HEK293 (cell line): ENCODE results near the gene ANO2.

Source experiments
- CTCF ChIA-PET: fragments of 350-600 bp; formaldehyde crosslinking; extraction: SDS; loops from one replicate; lab custom pipeline; 2021; ENCODE audit warnings: antibody characterized with exemption; lab: Yijun Ruan, JAX
- POLR2A ChIA-PET: fragments of 300-600 bp; formaldehyde crosslinking; extraction: SDS; loops from one replicate; lab custom pipeline; 2020; ENCODE audit warnings: antibody characterized with exemption, inconsistent platforms; lab: Yijun Ruan, JAX
- H3K27ac ChIP-seq: fragments of 200-500 bp; sonication (Bioruptor generic); 2 replicates; pipeline ENCODE4 v1.5.1; 2014; ENCODE audit warnings: low read depth, low read length, control low read depth, inconsistent platforms; ENCODE audit errors: extremely low read depth
- H3K36me3 ChIP-seq, 2 experiments: fragments of 200-500 bp in 1 of 2; sonication (Bioruptor generic) in 1 of 2; 1 replicate in 1 of 2; 2 replicates in 1 of 2; pipeline ENCODE4 v1.5.1; 2014 to 2017; ENCODE audit warnings: inconsistent platforms in 2 of 2, low read length in 2 of 2; ENCODE audit not compliant: control insufficient read depth in 2 of 2, insufficient read depth in 1 of 2
- H3K4me1 ChIP-seq: fragments of 200-500 bp; sonication (Bioruptor generic); 2 replicates; pipeline ENCODE4 v1.5.1; 2014; ENCODE audit warnings: mild to moderate bottlenecking, low read length, inconsistent platforms; ENCODE audit not compliant: control insufficient read depth, insufficient read depth
- H3K4me3 ChIP-seq: 2 replicates; pipeline ENCODE4 v1.5.1; 2011; ENCODE audit warnings: low read depth, mild to moderate bottlenecking, control low read depth, low read length, moderate library complexity
- H3K9me3 ChIP-seq: fragments of 200-500 bp; sonication (Bioruptor generic); 2 replicates; pipeline ENCODE4 v1.5.1; 2014; ENCODE audit warnings: low read depth, low read length, inconsistent platforms; ENCODE audit not compliant: control insufficient read depth, insufficient read depth
- FEZF1 ChIP-seq: fragments of 450-650 bp; formaldehyde crosslinking; IDR thresholded peaks from 2 replicates; pipeline ENCODE4 v1.5.1; 2016; ENCODE audit warnings: missing biosample characterization, missing genetic modification characterization
- KLF9 ChIP-seq: fragments of 450-650 bp; formaldehyde crosslinking; IDR thresholded peaks from 2 replicates; pipeline ENCODE4 v1.5.1; 2016; ENCODE audit warnings: missing biosample characterization, missing genetic modification characterization, low read depth
- PRDM6 ChIP-seq: fragments of 450-650 bp; formaldehyde crosslinking; IDR thresholded peaks from 2 replicates; pipeline ENCODE4 v1.5.1; 2017; ENCODE audit warnings: missing biosample characterization, missing genetic modification characterization
- SCRT1 ChIP-seq: fragments of 450-650 bp; formaldehyde crosslinking; IDR thresholded peaks from 2 replicates; pipeline ENCODE4 v1.5.1; 2016; ENCODE audit warnings: missing biosample characterization, missing genetic modification characterization, borderline replicate concordance
- WT1 ChIP-seq: fragments of 450-650 bp; formaldehyde crosslinking; IDR thresholded peaks from 2 replicates; pipeline ENCODE4 v1.5.1; 2016; ENCODE audit warnings: missing biosample characterization, missing genetic modification characterization
- ZIC2 ChIP-seq: fragments of 450-650 bp; formaldehyde crosslinking; IDR thresholded peaks from 2 replicates; pipeline ENCODE4 v1.5.1; 2016; ENCODE audit warnings: missing biosample characterization, missing genetic modification characterization
- ZNF148 ChIP-seq: fragments of 450-650 bp; formaldehyde crosslinking; IDR thresholded peaks from 2 replicates; pipeline ENCODE4 v1.5.0; 2017; ENCODE audit warnings: missing biosample characterization, missing genetic modification characterization, borderline replicate concordance
- ZNF404 ChIP-seq: fragments of 450-650 bp; formaldehyde crosslinking; IDR thresholded peaks from 2 replicates; pipeline ENCODE4 v1.5.1; 2017; ENCODE audit warnings: missing biosample characterization, missing genetic modification characterization
- ZNF664 ChIP-seq: fragments of 450-650 bp; formaldehyde crosslinking; IDR thresholded peaks from 2 replicates; pipeline ENCODE4 v1.5.1; 2016; ENCODE audit warnings: missing biosample characterization, missing genetic modification characterization
- ZNF707 ChIP-seq: fragments of 450-650 bp; formaldehyde crosslinking; IDR thresholded peaks from 2 replicates; pipeline ENCODE4 v1.5.1; 2016; ENCODE audit warnings: missing biosample characterization, missing genetic modification characterization
- ZNF830 ChIP-seq: fragments of 450-650 bp; IDR thresholded peaks from 2 replicates; pipeline ENCODE4 v1.5.0; 2018; ENCODE audit warnings: missing biosample characterization, missing genetic modification characterization, low read depth, mild to moderate bottlenecking, moderate library complexity
- ZXDB ChIP-seq: fragments of 450-650 bp; formaldehyde crosslinking; IDR thresholded peaks from 2 replicates; pipeline ENCODE4 v1.5.1; 2016; ENCODE audit warnings: missing biosample characterization, missing genetic modification characterization
- TF ChIP-seq, protein P1 (sequence below): fragments of 450-650 bp; formaldehyde crosslinking; IDR thresholded peaks from 2 replicates; pipeline ENCODE4 v1.5.1; 2016; ENCODE audit warnings: missing biosample characterization, missing genetic modification characterization
- TF ChIP-seq, protein P2 (sequence below): fragments of 450-650 bp; formaldehyde crosslinking; IDR thresholded peaks from 2 replicates; pipeline ENCODE4 v1.5.1; 2016; ENCODE audit warnings: missing biosample characterization, missing genetic modification characterization
- TF ChIP-seq, protein P3 (sequence below): fragments of 450-650 bp; formaldehyde crosslinking; IDR thresholded peaks from 2 replicates; pipeline ENCODE4; 2016; ENCODE audit warnings: missing biosample characterization, missing genetic modification characterization
- TF ChIP-seq, protein P4 (sequence below): fragments of 450-650 bp; formaldehyde crosslinking; IDR thresholded peaks from 2 replicates; pipeline ENCODE4 v1.5.1; 2016; ENCODE audit warnings: missing biosample characterization, missing genetic modification characterization

ANO2 gene

DNA sequence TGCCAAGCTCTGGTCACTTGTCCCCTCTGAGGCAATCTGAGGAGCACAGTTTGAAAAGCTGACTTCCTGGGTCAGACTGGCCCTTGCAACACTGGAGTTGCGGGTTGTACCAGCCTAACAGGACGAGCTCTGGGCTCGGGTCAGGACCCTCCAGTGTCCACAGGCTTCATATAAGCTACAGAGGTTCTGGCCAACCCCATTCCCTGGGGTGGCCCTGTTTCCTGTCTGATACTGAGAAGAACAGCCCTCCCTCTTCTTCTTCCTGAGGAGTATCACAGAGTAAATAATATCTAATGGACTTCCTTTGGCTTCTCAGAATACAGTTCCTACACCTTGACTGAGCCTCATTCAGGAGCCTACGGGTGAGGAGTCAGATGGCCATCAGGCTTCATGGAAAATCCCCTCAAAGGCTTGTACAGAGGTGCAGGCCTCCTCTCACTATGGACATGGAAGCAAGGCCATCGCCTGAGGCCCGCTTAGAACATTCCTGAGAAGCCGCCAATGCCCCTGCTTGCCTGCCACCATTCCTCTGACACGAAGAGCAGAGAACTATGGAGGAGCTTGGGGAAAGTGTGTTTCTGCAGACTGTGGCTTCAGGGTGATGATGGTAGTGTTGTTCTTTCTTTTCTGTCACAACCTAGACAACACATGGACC, 28.5 kb upstream of the ANO2 start:
- Histone ChIP-seq H3K4me1 (no peaks in the 10 kb centered on the region), H3K9me3 (no peaks in the 10 kb centered on the region), H3K36me3 (no peaks in the 10 kb centered on the region), H3K4me3 (no peak overlapping the region), H3K27ac (no peak overlapping the region)
- CTCF ChIA-PET, result interaction anchor here (1.5 to 2.0 kb wide), 3 partner anchors 8 to 66 kb away, joined by 4 to 13 read pairs (median 13); no protein-coding TSS in a partner anchor
- POLR2A ChIA-PET, result no interaction called here
- no peak for TF ChIP-seq ZNF664
- no peak for TF ChIP-seq FEZF1 (tag by site-specific recombination)
- no peak for TF ChIP-seq ZXDB (tag by site-specific recombination)
- TF ChIP-seq PRDM6, result no peak
- TF ChIP-seq, protein P1, sequence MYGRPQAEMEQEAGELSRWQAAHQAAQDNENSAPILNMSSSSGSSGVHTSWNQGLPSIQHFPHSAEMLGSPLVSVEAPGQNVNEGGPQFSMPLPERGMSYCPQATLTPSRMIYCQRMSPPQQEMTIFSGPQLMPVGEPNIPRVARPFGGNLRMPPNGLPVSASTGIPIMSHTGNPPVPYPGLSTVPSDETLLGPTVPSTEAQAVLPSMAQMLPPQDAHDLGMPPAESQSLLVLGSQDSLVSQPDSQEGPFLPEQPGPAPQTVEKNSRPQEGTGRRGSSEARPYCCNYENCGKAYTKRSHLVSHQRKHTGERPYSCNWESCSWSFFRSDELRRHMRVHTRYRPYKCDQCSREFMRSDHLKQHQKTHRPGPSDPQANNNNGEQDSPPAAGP (tag by site-specific recombination), result no peak
- TF ChIP-seq ZNF707 (tag by site-specific recombination), result no peak
- TF ChIP-seq, protein P2, sequence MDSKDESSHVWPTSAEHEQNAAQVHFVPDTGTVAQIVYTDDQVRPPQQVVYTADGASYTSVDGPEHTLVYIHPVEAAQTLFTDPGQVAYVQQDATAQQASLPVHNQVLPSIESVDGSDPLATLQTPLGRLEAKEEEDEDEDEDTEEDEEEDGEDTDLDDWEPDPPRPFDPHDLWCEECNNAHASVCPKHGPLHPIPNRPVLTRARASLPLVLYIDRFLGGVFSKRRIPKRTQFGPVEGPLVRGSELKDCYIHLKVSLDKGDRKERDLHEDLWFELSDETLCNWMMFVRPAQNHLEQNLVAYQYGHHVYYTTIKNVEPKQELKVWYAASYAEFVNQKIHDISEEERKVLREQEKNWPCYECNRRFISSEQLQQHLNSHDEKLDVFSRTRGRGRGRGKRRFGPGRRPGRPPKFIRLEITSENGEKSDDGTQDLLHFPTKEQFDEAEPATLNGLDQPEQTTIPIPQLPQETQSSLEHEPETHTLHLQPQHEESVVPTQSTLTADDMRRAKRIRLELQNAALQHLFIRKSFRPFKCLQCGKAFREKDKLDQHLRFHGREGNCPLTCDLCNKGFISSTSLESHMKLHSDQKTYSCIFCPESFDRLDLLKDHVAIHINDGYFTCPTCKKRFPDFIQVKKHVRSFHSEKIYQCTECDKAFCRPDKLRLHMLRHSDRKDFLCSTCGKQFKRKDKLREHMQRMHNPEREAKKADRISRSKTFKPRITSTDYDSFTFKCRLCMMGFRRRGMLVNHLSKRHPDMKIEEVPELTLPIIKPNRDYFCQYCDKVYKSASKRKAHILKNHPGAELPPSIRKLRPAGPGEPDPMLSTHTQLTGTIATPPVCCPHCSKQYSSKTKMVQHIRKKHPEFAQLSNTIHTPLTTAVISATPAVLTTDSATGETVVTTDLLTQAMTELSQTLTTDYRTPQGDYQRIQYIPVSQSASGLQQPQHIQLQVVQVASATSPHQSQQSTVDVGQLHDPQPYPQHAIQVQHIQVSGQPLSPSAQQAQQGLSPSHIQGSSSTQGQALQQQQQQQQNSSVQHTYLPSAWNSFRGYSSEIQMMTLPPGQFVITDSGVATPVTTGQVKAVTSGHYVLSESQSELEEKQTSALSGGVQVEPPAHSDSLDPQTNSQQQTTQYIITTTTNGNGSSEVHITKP (tag by site-specific recombination), result no peak
- TF ChIP-seq ZNF404 (tag by site-specific recombination), result no peak
- TF ChIP-seq ZNF148 (tag by site-specific recombination), result no peak
- no peak for TF ChIP-seq ZIC2 (tag by site-specific recombination)
- TF ChIP-seq ZNF830 (tag by site-specific recombination), result no peak
- TF ChIP-seq, protein P3, sequence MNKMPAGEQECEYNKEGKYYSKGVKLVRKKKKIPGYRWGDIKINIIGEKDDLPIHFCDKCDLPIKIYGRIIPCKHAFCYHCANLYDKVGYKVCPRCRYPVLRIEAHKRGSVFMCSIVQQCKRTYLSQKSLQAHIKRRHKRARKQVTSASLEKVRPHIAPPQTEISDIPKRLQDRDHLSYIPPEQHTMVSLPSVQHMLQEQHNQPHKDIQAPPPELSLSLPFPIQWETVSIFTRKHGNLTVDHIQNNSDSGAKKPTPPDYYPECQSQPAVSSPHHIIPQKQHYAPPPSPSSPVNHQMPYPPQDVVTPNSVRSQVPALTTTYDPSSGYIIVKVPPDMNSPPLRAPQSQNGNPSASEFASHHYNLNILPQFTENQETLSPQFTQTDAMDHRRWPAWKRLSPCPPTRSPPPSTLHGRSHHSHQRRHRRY (tag by site-specific recombination), result no peak
- no peak for TF ChIP-seq SCRT1 (tag by site-specific recombination)
- no peak for TF ChIP-seq KLF9 (tag by site-specific recombination)
- TF ChIP-seq, protein P4, sequence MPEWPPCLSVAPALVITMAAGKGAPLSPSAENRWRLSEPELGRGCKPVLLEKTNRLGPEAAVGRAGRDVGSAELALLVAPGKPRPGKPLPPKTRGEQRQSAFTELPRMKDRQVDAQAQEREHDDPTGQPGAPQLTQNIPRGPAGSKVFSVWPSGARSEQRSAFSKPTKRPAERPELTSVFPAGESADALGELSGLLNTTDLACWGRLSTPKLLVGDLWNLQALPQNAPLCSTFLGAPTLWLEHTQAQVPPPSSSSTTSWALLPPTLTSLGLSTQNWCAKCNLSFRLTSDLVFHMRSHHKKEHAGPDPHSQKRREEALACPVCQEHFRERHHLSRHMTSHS (tag by site-specific recombination), result no peak
- TF ChIP-seq WT1 (tag by site-specific recombination), result no peak
